HepG2 (cell line): ENCODE results near the gene MYORG. TPM values are rescaled to one million over a fixed set of nuclear protein-coding genes. Genes with fewer than 3 reads are reported as not detected.
A peak's percentile ranks its signal among the peaks of the same experiment; 100 is the strongest.

Source experiments
- ARID5B ChIP-seq: IDR thresholded peaks from 2 replicates; pipeline ENCODE4 v1.4.0; 2020; ENCODE audit warnings: mild to moderate bottlenecking, missing genetic modification reagents
- ASH2L ChIP-seq: fragments of 300-600, 200-600 bp; sonication (generic); IDR thresholded peaks from 2 replicates; pipeline ENCODE4 v1.7.0; 2017; ENCODE audit warnings: low read depth, mild to moderate bottlenecking, moderate library complexity, mixed read lengths, low read length; ENCODE audit not compliant: insufficient read length
- polyA plus RNA-seq, 8 experiments: library from polyadenylated mRNA; depleted of rRNA in 3 of 8; stranded (reverse) in 7 of 8; unstranded in 1 of 8; fragments of >200 nt; fragmentation: Illumina TruSeq in 4 of 8; extraction: Trizol in 4 of 8; gene quantifications; 2 replicates each; pipeline versions ENCODE4 v1.2.1 to v1.2.3, GENCODE V29; 2011 to 2016; ENCODE audit warnings: low read depth in 4 of 8, missing spikeins in 1 of 8, mixed read lengths in 1 of 8; ENCODE audit not compliant: insufficient read depth in 1 of 8
- total RNA-seq, 5 experiments: library from RNA; depleted of rRNA; stranded (reverse); fragments of >200 nt; fragmentation: Illumina TruSeq; extraction: Trizol; gene quantifications; 2 replicates each; pipeline ENCODE4 v1.2.3, GENCODE V29; 2016; ENCODE audit warnings: low read depth in 1 of 5
- TF ChIP-seq, protein P1 (sequence below): sonication (generic); formaldehyde crosslinking; IDR thresholded peaks from 2 replicates; pipeline ENCODE4 v1.4.0; 2020; ENCODE audit warnings: mild to moderate bottlenecking, missing genetic modification reagents, borderline replicate concordance
- TF ChIP-seq, protein P2 (sequence below): sonication (generic); formaldehyde crosslinking; IDR thresholded peaks from 2 replicates; pipeline ENCODE4 v1.4.0; 2020; ENCODE audit warnings: missing genetic modification reagents

The MYORG gene
- total and polyA plus RNA-seq, 2 of the 13 experiments (the other 11 are each of a cell fraction or from before 2014, with no cell fraction given) = 11.1 to 22.4 TPM

GRCh38 chr9:34349324-34349723 is 27.4 kb downstream of the MYORG start (continued):
- TF ChIP-seq, protein P1, sequence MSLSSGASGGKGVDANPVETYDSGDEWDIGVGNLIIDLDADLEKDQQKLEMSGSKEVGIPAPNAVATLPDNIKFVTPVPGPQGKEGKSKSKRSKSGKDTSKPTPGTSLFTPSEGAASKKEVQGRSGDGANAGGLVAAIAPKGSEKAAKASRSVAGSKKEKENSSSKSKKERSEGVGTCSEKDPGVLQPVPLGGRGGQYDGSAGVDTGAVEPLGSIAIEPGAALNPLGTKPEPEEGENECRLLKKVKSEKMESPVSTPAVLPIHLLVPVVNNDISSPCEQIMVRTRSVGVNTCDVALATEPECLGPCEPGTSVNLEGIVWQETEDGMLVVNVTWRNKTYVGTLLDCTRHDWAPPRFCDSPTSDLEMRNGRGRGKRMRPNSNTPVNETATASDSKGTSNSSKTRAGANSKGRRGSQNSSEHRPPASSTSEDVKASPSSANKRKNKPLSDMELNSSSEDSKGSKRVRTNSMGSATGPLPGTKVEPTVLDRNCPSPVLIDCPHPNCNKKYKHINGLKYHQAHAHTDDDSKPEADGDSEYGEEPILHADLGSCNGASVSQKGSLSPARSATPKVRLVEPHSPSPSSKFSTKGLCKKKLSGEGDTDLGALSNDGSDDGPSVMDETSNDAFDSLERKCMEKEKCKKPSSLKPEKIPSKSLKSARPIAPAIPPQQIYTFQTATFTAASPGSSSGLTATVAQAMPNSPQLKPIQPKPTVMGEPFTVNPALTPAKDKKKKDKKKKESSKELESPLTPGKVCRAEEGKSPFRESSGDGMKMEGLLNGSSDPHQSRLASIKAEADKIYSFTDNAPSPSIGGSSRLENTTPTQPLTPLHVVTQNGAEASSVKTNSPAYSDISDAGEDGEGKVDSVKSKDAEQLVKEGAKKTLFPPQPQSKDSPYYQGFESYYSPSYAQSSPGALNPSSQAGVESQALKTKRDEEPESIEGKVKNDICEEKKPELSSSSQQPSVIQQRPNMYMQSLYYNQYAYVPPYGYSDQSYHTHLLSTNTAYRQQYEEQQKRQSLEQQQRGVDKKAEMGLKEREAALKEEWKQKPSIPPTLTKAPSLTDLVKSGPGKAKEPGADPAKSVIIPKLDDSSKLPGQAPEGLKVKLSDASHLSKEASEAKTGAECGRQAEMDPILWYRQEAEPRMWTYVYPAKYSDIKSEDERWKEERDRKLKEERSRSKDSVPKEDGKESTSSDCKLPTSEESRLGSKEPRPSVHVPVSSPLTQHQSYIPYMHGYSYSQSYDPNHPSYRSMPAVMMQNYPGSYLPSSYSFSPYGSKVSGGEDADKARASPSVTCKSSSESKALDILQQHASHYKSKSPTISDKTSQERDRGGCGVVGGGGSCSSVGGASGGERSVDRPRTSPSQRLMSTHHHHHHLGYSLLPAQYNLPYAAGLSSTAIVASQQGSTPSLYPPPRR (CRISPR knock-in tag) = 0 out of 2 replicates have a peak, but pooled peaks have one; percentile 11
- TF ChIP-seq, protein P2, sequence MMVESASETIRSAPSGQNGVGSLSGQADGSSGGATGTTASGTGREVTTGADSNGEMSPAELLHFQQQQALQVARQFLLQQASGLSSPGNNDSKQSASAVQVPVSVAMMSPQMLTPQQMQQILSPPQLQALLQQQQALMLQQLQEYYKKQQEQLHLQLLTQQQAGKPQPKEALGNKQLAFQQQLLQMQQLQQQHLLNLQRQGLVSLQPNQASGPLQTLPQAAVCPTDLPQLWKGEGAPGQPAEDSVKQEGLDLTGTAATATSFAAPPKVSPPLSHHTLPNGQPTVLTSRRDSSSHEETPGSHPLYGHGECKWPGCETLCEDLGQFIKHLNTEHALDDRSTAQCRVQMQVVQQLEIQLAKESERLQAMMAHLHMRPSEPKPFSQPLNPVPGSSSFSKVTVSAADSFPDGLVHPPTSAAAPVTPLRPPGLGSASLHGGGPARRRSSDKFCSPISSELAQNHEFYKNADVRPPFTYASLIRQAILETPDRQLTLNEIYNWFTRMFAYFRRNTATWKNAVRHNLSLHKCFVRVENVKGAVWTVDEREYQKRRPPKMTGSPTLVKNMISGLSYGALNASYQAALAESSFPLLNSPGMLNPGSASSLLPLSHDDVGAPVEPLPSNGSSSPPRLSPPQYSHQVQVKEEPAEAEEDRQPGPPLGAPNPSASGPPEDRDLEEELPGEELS (CRISPR knock-in tag) = peak; percentile 43; the same call in 1 of the 2 replicates
- TF ChIP-seq ARID5B (CRISPR knock-in tag) (peak; percentile 41; the same call in 1 of the 2 replicates), ASH2L (no peak)
